Ecto neural progenitor cell (in vitro differentiated cells): Measurements from ENCODE around the gene TSHZ1.
"Not testable (repeated sequence)": the region's sequence is repeated elsewhere in the genome, so short reads cannot be mapped to it uniquely, and the experiment has no call there.

Experiments
- DNase-seq: peaks from one replicate; pipeline ENCODE4 v3.0.0-alpha.2; 2018; ENCODE audit warnings: low spot score

TSHZ1 gene

DNA sequence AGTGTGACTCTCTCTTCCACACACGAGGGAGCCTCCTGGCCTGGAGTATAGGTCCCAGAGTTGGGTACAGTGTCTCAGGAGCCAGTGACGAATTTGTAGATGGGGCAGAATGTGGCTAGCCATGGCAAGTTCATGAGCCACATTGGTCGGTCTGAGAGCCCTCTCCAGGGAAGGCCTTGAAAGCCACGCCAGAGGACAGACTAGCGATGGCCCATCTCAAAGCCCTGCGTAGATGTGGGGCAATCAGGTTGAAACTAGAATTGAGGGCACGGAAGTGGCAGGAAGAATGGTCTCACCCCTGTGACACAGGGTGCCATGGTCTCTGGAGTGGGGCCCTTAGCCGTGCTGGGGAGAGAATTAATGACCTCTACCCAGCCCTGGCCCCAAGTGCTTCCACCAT lies 106.2 kb downstream of the TSHZ1 start:
- no peak for DNase-seq

DNA sequence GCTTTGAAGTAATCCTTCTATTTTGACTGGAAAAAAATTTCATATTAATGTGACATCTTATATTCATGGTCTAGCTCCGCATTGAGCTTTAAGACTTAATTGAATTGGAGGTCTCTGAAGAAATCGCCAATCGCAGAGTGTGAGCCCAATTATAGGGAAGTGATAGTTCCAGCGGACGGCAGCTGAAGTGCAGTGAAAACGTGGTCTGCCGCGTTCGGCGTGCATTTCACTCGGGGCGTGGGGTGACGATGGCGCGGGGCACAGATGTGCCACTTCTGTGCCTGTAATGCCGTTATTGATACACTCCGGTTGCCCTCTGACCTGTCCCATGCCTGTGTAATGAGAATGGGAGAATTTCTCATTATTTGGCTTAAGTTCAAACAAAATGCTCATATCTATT lies 106.7 kb downstream of the TSHZ1 start:
- DNase-seq, result no peak

DNA sequence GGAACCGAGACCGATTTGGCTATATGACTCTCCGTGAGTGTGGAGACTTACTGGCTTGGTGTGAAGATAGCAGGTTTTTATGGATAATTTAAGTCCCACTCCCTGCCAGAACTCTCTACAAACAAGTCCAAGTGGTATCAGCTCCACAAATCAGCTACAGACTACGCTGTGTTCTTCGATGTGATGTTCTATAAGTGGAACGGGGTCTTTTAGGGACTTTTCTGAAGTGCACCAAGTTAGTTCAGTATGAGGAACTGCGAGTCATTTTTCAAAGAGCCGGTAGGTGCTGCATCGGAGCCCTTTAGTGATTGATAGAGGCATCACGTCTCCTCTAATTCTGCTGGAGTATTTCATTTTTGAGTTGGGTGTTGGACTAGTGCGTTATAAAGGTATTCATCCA lies 107.1 kb downstream of the TSHZ1 start:
- no peak for DNase-seq

DNA sequence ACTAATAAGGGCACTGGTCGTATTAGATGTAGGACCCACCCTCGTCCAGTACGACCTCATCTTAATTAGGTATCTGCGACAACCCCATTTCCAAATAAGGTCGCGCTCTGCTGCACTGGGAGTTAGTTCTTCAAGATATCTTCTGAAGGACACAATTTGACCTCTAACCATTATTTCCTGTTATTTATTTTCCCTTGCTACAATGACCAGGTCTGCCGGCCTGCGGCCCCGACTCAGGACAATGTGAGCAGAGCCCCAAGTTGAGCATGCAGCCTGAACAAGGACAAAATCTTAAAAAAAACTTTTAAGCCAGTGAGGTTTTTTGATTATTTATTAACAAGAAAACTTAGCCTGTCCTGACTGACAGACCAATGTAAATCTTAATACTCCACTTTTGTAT lies 109.3 kb downstream of the TSHZ1 start:
- no peak for DNase-seq

DNA sequence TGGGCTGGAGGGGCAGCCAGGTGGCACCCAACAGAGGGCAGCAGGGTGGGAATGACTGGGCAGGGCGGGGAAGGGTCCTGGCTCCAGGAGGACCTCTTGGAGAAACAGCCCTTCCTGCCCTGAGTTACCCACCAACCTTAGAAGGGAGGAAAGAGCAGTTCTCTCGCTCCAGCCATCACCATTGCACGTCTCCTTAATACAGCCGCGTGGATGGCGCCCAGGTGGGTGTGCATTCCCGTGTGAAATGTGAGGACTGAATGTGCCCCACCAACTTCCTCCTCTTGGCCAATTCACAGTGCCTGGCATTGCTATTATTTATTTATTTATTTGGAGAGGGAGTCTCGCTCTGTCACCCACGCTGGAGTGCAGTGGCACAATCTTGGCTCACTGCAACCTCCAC lies 109.9 kb downstream of the TSHZ1 start:
- DNase-seq, result peak; percentile 4

DNA sequence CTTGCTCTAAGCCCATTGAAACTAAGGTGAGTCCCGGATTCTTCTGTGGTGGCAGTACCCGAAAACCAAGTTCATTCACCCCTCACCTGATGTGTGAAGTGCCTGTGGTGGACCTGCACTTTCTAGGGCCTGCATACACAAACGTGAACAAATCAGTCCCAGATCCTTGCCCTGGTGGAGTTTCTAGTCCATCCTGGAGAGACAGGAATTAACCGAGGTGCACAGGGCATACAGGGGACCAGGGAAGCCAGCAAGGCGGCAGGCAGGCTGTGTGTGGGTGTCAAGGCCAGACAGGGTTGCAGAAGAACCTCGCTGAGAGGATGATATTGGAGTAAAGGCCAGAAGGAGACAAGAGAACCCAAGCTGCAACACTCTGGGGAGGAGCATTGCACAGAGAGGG lies 110.8 kb downstream of the TSHZ1 start:
- no peak for DNase-seq

DNA sequence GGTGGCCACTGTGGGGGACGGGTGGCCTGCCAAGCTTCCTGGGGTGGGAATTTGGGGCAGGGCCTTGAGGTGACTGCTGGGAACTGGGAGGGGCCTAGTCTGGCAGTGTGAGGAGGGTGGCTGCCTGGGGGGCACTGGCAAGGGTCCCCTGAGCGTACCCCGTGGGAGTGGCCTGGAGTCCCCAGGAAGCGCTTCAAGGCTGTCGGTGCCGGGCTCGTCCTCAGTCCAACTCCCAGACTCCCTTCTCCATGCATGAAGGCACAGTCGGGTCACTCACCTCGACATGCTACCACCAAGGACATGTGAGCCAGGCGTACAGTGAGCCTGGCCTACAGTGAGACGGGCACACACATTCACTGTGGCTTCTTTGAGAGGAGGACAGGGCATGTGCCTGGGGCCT lies 111.6 kb downstream of the TSHZ1 start:
- peak; percentile 24 for DNase-seq

DNA sequence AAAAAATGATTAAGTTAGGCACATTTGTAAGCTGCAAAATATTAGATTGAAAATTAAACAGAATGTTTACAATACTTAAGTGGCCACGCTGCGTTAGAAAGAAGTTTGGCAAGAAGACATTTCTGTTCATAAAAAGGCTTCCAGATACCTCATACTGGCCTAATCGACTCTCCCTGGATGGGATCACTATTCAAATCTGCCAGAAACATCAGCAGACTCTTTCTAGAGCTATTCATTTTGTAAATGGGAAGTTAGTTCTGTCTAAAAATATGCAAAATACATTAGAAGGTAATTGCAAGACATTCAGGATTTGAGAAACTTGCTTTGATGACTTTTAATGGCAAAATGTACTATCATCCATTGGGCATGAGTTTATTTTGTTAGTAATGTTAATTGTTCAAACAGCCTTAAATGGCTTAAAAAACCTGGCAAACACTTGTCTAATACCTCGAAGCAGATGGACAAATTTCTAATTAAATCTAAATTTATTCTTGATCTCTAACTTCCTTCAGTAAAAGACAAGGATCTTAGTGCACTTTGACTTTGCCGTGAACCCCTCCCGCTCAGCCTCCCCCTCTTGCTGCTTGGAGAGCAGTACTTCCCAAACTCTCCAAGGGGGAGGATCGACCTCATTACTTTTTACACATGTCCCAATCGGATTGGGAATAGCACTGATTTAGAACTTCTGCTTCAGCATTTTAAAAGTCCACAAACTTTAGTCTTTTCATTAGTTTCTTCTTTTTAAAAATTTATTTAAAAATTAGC lies 113.4 kb downstream of the TSHZ1 start:
- DNase-seq, result no peak

DNA sequence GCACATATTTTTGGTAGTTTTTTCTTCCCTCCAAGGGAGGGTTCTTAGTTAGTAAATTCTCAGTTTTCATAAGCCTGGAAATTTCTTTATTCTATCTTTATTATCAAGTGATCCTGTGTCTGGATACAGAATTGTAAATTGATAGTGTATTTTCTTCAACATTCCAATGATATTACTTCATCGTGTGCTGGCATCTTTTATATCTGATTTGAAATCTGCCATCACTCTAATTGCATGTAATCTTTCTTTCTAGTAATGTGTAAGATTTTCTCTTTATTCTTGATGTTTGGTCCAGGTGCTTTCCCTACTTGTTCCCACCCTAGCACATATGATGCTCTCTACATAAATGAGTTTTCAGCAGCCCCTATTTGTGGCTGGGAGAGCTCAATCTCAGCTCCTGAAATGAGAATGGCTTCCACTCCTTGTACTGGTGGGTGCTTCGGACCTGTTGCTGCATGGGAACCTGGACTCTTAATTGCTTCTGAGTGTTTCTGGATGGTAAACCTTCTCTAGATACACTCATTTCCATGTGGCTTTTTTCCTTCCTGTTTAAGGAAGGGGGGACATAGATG lies 114.2 kb downstream of the TSHZ1 start:
- no peak for DNase-seq

DNA sequence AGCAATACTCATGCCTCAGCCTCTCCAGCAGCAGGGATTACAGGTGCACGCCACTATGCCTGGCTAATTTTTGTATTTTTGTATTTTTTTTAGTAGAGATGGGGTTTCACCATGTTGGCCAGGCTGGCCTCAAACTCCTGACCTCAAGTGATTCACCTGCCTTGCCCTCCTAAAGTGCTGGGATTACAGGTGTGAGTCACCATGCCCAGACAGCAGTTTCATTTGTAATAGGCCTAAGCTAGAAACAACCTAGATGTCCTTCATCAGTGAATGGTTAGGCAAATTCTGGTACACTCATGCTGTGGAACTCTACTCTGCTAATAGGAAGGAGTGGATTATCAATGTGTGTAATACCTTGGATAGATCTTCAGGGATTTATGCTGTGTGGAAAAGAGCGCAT lies 119.2 kb downstream of the TSHZ1 start:
- DNase-seq, result not testable (repeated sequence)

DNA sequence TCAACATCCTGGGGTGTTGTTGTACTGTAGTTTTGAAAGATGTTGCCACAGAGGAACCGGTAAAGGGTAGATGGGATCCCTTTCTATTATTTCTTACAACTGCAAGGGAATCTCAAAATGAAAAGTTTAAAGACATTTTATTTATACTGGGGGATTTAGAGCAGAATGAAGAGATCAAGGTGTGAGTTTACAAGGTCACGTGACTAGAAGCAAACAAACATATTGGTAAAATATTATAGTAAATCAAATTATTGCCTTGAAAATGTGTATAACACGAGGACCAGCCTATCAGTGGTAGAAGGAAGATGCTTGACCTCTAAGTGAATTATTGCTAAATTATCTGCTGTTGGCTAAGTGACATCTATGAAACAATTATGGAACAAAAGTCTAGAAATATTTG lies 119.7 kb downstream of the TSHZ1 start:
- DNase-seq, result no peak

DNA sequence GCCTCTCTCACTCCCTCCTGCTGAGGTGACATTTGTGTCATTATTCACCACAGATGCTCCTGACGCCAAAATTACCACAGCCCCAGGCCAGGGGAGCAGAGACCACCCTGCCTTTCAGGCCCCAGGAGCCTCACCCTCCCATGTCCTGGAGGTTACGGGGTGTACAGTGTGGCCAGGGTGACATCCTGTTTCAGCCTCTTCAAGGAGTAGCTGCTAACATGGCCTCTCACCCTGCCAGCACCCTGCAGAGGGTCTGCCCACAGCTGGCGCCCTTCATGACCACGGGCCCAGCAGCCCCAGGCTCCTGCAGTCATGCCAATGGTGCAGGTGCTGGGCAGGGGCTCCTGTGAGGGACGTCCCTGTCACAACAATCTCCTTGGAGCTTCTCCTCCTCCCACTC lies 124.3 kb downstream of the TSHZ1 start:
- no peak for DNase-seq

DNA sequence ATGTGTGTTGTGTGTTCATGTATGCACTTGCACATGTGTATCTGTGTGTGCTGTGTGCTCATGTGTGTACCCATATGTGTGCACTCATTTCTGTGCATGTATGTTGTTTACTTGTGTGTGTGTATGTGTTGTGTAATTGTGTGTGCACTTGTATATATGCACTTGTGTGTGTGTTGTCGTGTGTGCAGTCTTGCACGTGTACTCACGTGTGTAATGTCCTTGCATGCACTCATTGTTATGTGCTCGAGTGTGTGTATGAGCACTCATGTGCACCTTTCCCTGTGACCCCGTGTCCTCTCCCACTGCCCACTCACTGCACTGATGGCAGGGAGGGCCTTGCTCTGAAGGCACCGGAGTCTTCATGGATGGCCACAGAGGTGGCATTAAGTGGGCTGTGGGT lies 124.9 kb downstream of the TSHZ1 start:
- DNase-seq, result no peak

DNA sequence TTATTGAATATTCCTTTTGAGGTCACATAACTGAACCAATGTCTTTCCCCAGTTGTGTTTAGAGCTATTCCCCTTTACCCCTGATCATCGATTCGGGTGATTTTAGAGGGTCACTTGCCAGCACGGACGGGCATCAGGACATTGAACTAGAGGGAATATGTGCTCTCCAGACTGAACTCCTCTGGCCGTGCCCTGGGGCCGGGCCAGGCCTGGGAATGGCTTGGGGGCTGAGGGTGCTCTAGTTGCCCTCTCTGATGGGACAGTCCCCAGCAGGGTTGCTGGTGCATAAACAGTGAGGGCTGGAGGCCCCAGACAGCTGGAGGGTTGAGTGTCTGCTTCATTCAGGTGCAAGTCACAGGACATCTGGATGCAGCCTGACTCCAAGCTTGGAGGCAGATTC lies 126.2 kb downstream of the TSHZ1 start:
- no peak for DNase-seq

DNA sequence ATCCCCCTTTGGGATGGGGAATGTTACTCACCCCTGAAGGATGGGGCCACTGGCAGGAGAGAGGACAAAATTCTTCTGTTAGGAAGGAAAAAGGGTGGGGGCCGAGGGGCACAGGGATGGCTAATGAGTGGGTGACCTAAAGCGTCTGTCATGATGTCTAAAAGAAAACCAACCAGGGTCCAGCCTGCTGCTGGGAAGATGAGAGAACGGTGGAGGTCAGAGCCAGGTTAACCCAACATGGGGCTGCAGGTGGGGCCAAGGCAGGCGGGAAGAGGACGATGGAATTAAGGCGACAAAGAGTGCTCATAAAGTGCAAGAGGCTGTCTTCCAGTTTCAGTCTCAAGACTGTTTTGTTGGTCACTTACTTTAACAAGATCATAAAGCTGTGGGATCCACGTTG lies 126.8 kb downstream of the TSHZ1 start:
- DNase-seq, result no peak

DNA sequence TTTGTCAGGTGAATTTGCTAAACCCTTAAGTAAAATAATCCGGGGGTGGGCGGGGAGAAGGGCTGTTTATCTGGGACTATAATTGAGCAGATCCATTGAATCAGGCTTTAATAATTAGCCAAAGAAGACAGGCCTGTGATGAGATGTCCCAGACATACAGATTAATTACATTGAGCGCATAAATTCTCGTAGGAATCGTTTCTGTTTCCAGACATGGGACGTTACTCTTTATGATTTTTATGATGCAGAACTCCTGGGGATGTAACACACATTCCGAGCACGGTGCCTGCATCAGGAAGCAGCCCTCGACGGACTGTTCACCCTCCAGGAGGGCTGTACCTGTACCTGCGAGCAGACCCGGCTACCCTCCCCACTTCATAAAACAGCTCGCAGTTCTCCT lies 128.0 kb downstream of the TSHZ1 start:
- no peak for DNase-seq
